ENCODE data around the gene NUP98. TPM values are rescaled to one million over a fixed set of nuclear protein-coding genes. Genes with fewer than 3 reads are reported as not detected.
"Not testable (repeated sequence)": the region's sequence is repeated elsewhere in the genome, so short reads cannot be mapped to it uniquely, and the experiment has no call there.

The NUP98 gene
- polyA plus RNA-seq, 3 donors from 2014 or later = 16.2 to 38.1 (median 20.5) TPM

DNA sequence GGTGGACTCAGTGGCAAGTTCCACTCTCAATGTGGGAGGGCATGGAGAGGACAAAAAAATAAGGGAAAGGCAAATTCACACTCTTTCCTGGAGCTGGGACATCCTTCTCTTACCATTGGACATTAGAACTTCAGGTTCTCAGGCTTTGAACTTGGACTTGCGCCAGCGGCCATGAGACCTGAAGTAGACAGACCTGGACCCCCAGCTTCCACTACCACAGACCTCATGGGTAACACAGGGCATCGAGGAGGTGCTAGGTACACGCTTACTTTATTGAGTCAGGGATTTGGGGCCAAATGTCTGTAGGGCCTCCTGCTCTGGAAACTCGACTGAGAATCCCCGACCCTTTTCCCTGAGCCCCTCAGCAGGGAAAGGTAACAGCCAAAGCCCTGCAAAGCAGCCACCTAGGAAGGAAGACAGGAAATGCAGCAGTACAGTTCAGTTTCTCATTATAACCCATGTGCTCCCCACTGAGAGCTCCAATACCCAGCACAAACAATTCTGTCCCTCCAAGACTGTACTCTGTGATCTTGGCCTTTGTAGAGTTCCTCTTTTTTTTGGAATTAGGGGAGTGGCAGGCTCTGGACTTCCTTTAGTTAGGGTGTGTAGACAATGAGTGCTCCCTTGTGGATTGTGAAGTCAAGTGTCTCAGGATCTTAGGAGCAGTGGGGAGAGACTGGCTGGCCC, 131.9 kb downstream of the NUP98 start:
- Mint-ChIP-seq H3K36me3 (peaks cover 24 to 36% (median 25%) of the 10 kb centered on the region in 3 donors), H3K27ac (no peak overlapping the region), H3K4me1 (no peaks in the 10 kb centered on the region), H3K4me3 (no peak overlapping the region), H3K9me3 (no peaks in the 10 kb centered on the region), H3K27me3 (ENCODE audit: low read depth in 3 of 3) (no peaks in the 10 kb centered on the region)
- DNase-seq = no peak

DNA sequence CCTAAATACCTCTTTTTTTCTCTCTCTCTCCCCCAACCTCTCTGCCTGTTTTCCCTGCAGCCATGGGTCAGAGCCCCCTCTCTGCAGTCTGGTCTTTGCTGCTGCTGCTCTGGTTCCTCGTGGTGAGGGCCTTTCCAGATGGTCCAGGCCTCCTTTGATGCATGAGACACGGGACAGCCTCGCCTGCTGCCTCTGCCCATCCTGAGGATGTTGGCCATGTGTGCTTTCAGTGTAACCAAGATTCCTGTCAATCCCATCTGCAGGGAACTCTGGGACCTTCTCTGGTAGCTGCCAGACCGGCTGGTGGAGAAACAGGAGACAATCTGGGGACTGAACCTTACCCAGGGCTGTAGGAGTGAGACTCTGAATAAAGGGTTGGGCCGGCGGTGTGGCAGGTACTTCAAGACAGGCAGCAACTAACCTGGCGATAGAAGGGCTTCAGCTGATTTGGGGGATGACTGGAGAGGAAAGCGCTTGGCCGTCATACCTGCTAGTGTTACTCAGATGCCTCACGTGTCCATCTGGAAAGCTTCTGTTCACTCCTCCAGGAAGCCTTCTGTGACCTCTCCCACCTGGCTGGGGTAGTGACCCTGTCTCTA, 133.2 kb downstream of the NUP98 start:
- no peak overlapping the region for H3K4me3 Mint-ChIP-seq
- H3K9me3 Mint-ChIP-seq = no peaks in the 10 kb centered on the region
- DNase-seq = no peak
- peak overlapping the region in 1 of 6 donors; percentile 40 for H3K27ac Mint-ChIP-seq
- H3K27me3 Mint-ChIP-seq (ENCODE audit: low read depth in 3 of 3) = no peaks in the 10 kb centered on the region
- H3K36me3 Mint-ChIP-seq = peaks cover 14 to 26% (median 20%) of the 10 kb centered on the region in 3 donors
- H3K4me1 Mint-ChIP-seq = no peaks in the 10 kb centered on the region

DNA sequence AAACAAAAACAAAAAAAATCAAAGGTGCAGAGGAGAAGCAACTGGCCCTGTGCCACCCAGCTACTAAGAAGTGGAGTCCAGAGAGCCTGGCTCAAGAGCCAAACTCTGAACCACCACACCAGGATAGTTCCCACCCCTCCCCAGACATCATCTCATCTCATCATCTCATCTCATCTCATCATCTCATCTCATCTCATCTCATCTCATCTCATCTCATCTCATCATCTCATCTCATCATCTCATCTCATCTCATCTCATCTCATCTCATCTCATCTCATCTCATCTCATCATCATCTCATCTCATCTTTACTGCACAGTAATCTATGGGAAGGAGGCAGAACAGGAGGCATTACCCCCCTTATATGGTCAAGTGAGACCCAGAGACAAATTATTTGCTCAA, 134.5 kb downstream of the NUP98 start:
- DNase-seq = no peak
- Mint-ChIP-seq H3K9me3 (no peaks in the 10 kb centered on the region), H3K4me3 (no peak overlapping the region), H3K27me3 (ENCODE audit: low read depth in 3 of 3) (peaks cover 0 to 5% (median 0%) of the 10 kb centered on the region in 3 donors), H3K4me1 (no peaks in the 10 kb centered on the region), H3K36me3 (peaks cover 11 to 22% (median 20%) of the 10 kb centered on the region in 3 donors), H3K27ac (no peak overlapping the region)

DNA sequence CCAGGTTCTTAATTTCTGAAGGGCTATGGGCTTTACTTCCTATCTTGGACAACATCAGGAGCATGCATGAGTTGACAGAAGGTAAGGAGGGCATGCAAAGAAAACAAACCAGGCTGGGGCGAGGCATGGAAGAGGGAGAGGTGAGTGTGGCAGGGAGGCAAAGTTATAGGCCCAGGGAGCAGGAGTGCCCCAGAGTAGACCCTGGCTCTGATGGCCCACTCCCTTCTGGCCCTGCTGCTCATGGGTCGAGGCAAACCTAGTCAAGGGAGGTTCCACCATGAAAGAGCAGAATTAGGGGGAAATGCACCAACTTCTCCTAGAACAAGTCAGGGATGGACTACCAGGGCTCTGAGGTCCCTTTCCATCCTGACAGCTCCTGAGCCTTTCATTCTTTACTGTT, 136.4 kb downstream of the NUP98 start:
- H3K9me3 Mint-ChIP-seq = no peaks in the 10 kb centered on the region
- H3K27me3 Mint-ChIP-seq (ENCODE audit: low read depth in 3 of 3) = peaks cover 0 to 5% (median 0%) of the 10 kb centered on the region in 3 donors
- peaks cover 11 to 20% (median 16%) of the 10 kb centered on the region in 3 donors for H3K36me3 Mint-ChIP-seq
- no peak overlapping the region for H3K4me3 Mint-ChIP-seq
- no peaks in the 10 kb centered on the region for H3K4me1 Mint-ChIP-seq
- H3K27ac Mint-ChIP-seq = no peak overlapping the region
- no peak for DNase-seq

DNA sequence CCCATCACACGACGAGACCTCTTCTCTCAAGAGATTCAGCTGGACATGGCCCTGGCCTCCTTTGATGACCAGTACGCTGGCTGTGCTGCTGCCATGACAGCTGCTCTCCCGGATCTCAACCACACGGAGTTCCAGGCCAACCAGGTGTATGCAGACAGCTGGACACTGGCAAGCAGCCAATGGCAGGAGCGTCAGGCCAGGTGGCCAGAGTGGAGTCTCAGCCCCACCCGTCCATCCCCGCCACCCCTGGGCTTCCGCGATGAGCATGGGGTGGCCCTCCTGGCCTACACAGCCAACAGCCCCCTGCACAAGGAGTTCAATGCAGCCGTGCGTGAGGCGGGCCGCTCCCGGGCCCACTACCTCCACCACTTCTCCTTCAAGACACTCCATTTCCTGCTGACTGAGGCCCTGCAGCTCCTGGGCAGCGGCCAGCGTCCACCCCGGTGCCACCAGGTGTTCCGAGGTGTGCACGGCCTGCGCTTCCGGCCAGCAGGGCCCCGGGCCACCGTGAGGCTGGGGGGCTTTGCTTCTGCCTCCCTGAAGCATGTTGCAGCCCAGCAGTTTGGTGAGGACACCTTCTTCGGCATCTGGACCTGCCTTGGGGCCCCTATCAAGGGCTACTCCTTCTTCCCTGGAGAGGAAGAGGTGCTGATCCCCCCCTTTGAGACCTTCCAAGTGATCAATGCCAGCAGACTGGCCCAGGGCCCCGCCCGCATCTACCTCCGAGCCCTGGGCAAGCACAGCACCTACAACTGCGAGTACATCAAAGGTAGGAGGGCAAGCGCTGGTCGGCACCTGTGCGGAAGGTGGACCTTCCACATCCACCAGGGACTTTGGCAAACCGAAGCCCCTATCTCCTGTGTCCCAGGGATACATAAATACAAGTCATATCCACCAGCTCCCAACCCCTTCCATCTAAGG, 137.5 kb downstream of the NUP98 start:
- Mint-ChIP-seq H3K4me3 (no peak overlapping the region), H3K9me3 (no peaks in the 10 kb centered on the region), H3K27me3 (ENCODE audit: low read depth in 3 of 3) (peaks cover 1 to 5% (median 1%) of the 10 kb centered on the region in 3 donors), H3K27ac (no peak overlapping the region), H3K4me1 (no peaks in the 10 kb centered on the region), H3K36me3 (peaks cover 5 to 9% (median 8%) of the 10 kb centered on the region in 3 donors)
- DNase-seq = no peak

DNA sequence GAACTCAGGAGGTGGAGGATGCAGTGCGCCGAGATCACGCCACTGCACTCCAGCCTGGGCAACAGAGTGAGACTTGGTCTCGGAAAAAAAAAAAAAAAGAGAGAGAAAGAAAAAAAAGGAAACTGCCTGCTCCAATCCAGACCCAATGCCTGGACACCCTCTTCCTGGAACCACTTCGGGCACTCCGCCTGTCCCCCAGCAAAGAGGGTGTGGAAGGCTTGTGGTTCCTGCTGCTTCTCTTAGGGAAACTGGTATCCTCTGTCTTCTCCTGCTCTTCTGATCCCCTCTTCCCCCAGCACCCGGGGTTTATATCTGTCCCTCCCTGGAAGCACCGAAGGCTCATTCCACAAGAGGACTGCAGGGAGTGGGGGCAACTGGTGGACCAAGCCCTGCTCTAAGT, 139.1 kb downstream of the NUP98 start:
- no peaks in the 10 kb centered on the region for H3K4me1 Mint-ChIP-seq

DNA sequence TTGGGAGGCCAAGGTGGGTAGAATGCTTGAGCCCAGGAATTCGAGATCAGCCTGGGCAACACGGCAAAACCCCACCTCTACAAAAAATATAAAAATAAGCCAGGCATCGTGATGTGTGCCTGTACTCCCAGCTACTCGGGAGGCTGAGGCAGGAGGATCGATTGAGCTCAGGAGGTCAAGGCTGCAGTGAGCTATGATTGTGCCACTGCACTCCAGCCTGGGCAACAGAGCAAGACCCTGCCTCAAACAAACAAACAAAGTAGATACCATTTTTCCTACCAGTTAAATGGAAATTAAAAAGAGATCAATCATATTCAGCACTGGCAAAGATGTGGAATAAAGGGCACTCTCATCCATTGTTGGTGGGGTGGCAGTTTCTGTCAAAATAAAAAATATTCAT, 140.0 kb downstream of the NUP98 start:
- not testable (repeated sequence) for H3K36me3 Mint-ChIP-seq; H3K27me3 Mint-ChIP-seq (ENCODE audit: low read depth in 3 of 3); H3K4me3 Mint-ChIP-seq; H3K9me3 Mint-ChIP-seq; H3K27ac Mint-ChIP-seq; H3K4me1 Mint-ChIP-seq; DNase-seq

More for the DNA sequence above, 139.1 kb downstream of the NUP98 start:
- H3K9me3 Mint-ChIP-seq = no peaks in the 10 kb centered on the region
- peaks cover 0 to 4% (median 0%) of the 10 kb centered on the region in 3 donors for H3K36me3 Mint-ChIP-seq
- DNase-seq = no peak
- peaks cover 1 to 5% (median 1%) of the 10 kb centered on the region in 3 donors for H3K27me3 Mint-ChIP-seq (ENCODE audit: low read depth in 3 of 3)
- H3K27ac Mint-ChIP-seq = no peak overlapping the region
- H3K4me3 Mint-ChIP-seq = no peak overlapping the region

DNA sequence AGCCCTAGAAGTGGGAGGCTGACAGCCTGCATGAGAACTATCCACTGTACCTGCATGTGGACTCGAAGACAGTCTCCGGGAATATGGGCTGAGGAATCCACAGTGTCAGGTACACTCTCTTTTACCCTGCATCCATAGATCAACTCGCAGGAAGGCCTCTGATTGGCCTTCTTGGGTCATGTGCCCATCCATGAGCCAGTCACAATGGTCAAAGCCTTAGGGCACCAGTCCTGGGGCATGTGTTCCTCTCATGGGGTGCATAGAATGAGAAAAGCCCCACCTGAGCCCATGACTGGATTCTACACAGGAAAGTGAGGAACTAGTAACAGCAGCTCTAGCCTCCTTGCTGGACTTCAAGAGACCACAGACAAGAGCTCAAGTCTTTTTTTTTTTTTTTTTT, 141.8 kb downstream of the NUP98 start:
- Mint-ChIP-seq H3K27me3 (ENCODE audit: low read depth in 3 of 3) (peaks cover 1 to 10% (median 4%) of the 10 kb centered on the region in 3 donors), H3K9me3 (no peaks in the 10 kb centered on the region), H3K27ac (no peak overlapping the region), H3K4me3 (no peak overlapping the region), H3K36me3 (no peaks in the 10 kb centered on the region), H3K4me1 (no peaks in the 10 kb centered on the region)
- DNase-seq = no peak

DNA sequence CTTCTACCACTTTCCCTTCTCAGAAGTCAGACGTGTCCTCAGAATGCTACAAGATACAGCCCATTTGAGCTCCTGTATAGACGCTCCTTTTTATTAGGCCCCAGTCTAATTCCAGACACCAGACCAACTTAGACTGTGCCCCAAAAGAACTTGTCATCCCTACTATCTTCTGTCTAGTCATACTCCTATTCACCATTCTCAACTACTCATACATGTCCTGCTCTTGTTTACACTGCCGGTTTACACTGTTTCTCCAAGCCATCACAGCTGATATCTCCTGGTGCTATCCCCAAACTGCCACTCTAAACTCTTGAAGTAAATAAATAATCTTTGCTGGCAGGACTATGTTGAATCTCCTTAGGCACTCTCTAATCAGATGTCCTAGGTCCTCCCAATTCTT, 144.8 kb downstream of the NUP98 start:
- not testable (repeated sequence) for H3K27ac Mint-ChIP-seq, H3K9me3 Mint-ChIP-seq, H3K4me1 Mint-ChIP-seq, H3K4me3 Mint-ChIP-seq, DNase-seq, H3K36me3 Mint-ChIP-seq
- peaks cover 4 to 13% (median 12%) of the 10 kb centered on the region in 3 donors for H3K27me3 Mint-ChIP-seq (ENCODE audit: low read depth in 3 of 3)

DNA sequence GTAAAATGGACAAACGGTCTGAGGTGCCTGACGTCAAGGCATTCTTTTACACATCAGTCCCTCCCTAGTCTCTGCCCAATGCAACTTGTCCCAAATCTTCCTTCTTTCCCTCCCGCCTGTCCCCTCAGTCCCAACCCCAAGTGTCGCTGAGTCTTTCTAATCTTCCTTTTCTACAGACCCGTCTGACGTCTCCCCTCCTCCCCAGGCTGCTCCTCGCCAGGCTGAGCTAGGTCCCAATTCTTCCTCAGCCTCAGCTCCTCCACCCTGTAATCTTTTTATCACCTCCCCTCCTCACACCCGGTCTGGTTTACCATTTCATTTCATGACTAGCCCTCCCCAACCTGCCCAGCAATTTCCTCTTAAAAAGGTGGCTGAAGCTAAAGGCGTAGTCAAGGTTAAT, 148.0 kb downstream of the NUP98 start:
- not testable (repeated sequence) for H3K36me3 Mint-ChIP-seq, H3K27ac Mint-ChIP-seq, H3K4me1 Mint-ChIP-seq, H3K4me3 Mint-ChIP-seq, H3K9me3 Mint-ChIP-seq, DNase-seq
- H3K27me3 Mint-ChIP-seq (ENCODE audit: low read depth in 3 of 3) = peaks cover 5 to 22% (median 11%) of the 10 kb centered on the region in 3 donors

DNA sequence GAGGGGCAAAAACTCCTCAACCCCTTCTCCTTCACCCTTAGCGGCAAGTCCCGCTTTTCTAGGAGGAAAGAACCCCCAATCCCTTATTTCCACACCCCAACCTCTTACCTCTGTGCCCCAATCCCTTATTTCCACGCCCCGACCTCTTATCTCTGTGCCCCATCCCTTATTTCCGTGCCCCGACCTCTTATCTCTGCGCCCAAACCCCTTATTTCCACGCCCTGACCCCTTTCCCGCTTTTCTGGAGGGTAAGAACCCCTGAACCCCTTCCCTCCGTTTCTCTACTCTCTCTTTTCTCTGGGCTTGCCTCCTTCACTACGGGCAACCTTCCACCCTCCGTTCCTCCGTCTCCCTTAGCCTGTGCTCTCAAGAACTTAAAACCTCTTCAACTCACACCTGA, 148.5 kb downstream of the NUP98 start:
- not testable (repeated sequence) for H3K4me1 Mint-ChIP-seq, DNase-seq, H3K27ac Mint-ChIP-seq, H3K9me3 Mint-ChIP-seq, H3K36me3 Mint-ChIP-seq, H3K4me3 Mint-ChIP-seq
- H3K27me3 Mint-ChIP-seq (ENCODE audit: low read depth in 3 of 3) = peaks cover 8 to 22% (median 11%) of the 10 kb centered on the region in 3 donors

DNA sequence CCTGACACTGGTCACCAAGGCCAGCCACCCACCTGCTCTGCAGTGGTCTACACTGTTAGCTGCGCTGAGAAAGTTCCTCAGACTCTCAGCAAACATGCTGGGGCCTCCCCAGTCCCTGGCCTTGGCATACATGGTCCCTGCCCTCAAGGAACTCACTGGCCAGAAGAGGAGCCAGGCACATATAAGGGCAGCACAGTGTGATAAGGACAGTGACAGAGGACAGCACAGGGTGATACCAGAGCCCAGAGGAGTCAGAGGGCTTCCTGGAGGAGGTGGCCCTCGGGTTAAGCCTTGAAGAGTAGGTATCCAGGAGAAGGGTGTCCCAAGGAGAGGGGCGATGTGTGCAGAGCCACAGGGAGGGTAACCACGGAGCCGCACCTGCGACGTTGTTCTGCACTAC, 151.8 kb downstream of the NUP98 start:
- no peaks in the 10 kb centered on the region for H3K36me3 Mint-ChIP-seq
- peaks cover 12 to 20% (median 17%) of the 10 kb centered on the region in 3 donors for H3K27me3 Mint-ChIP-seq (ENCODE audit: low read depth in 3 of 3)
- H3K4me3 Mint-ChIP-seq = no peak overlapping the region
- H3K9me3 Mint-ChIP-seq = peaks cover 0 to 1% (median 0%) of the 10 kb centered on the region in 6 donors
- peaks cover 6 to 10% of the 10 kb centered on the region in 2 donors for H3K4me1 Mint-ChIP-seq
- no peak overlapping the region for H3K27ac Mint-ChIP-seq
- DNase-seq = no peak

DNA sequence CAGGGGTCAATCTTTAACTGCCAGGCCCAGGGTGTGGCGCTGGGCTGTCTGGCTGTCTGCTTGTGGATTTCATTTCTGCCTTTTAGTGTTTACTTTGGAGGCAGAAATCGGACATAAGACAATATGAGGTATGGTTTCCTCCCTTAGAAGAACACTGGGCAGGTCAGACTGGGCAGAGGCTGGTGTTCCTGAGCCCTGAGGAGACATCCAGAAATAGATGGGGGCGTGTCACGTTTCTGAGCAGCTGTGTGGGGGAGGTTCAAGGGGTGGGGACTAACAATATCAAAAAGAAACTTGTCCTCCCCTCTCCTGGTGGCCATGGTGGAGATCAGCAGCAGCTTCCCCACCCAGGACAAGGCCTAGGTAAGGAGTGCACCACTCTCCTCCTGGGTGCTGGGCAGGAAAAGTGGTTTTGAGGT, 152.5 kb downstream of the NUP98 start, which contains the start of gene ART1:
TSS of gene ART1 (plus strand) at position 312 of the 419 bp plus-strand sequence. CDS start 14,086 bp downstream, outside the sequence.
- no peak within 1 kb of the TSS for H3K27ac Mint-ChIP-seq
- H3K9me3 Mint-ChIP-seq = peaks cover 0 to 1% (median 0%) of the 10 kb centered on the region in 6 donors
- no peak for DNase-seq
- H3K4me3 Mint-ChIP-seq = peak within 1 kb of the TSS in 2 of 5 donors; percentile 27 to 46
- H3K4me1 Mint-ChIP-seq = peaks cover 6 to 10% of the 10 kb centered on the region in 2 donors
- peaks cover 12 to 19% (median 16%) of the 10 kb centered on the region in 3 donors for H3K27me3 Mint-ChIP-seq (ENCODE audit: low read depth in 3 of 3)
- H3K36me3 Mint-ChIP-seq = no peaks in the 10 kb centered on the region
